Esophagus muscularis mucosa (tissue), 4 donors: ENCODE results near the gene BRPF1. TPM values are rescaled to one million over a fixed set of nuclear protein-coding genes. Genes with fewer than 3 reads are reported as not detected.
A peak's percentile ranks its signal among the peaks of the same experiment; 100 is the strongest.

Source experiments
- DNase-seq: peaks from one replicate; pipeline ENCODE4 v3.0.0-alpha.2; 2017; ENCODE audit errors: extremely low spot score
- H3K27ac ChIP-seq, 4 donors: fragments of 200-600 bp; sonication (generic); replicated peaks in 1 of 4; 1 replicate in 3 of 4; 2 replicates in 1 of 4; pipeline ENCODE4 v1.5.1; 2016 to 2019; ENCODE audit warnings: mild to moderate bottlenecking in 1 of 4
- H3K27me3 ChIP-seq, 4 donors: fragments of 200-600 bp; sonication (generic); one replicate each; pipeline versions ENCODE4 v1.5.1 to v1.6.0; 2016 to 2019
- H3K36me3 ChIP-seq, 4 donors: fragments of 200-600 bp; sonication (generic); one replicate each; pipeline ENCODE4 v1.5.1; 2016 to 2019
- H3K4me1 ChIP-seq, 4 donors: fragments of 200-600 bp; sonication (generic); one replicate each; pipeline ENCODE4 v1.5.1; 2016 to 2019
- H3K4me3 ChIP-seq, 4 donors: fragments of 200-600 bp; sonication (generic); 1 replicate in 2 of 4; 2 replicates in 2 of 4; pipeline ENCODE4 v1.5.1; 2016 to 2019; ENCODE audit warnings: mild to moderate bottlenecking in 4 of 4, moderate library complexity in 1 of 4
- H3K9me3 ChIP-seq, 4 donors: fragments of 200-600 bp; sonication (generic); 1 replicate in 3 of 4; 2 replicates in 1 of 4; pipeline ENCODE4 v1.5.1; 2016 to 2019
- CTCF ChIP-seq, 3 experiments: fragments of 200-600 bp in 2 of 3; fragments of 450-650 bp in 1 of 3; sonication (generic) in 2 of 3; IDR thresholded peaks; one replicate each; pipeline ENCODE4 v1.5.1; 2017 to 2019; ENCODE audit warnings: antibody characterized with exemption in 3 of 3, mild to moderate bottlenecking in 2 of 3, moderate library complexity in 1 of 3
- EP300 ChIP-seq: sonication (generic); formaldehyde crosslinking; IDR thresholded peaks from one replicate; pipeline ENCODE4 v1.6.1; 2017; ENCODE audit warnings: antibody characterized with exemption
- POLR2A ChIP-seq: fragments of 450-650 bp; IDR thresholded peaks from one replicate; pipeline ENCODE4 v1.6.1; 2017; ENCODE audit warnings: antibody characterized with exemption, moderate library complexity, mild to moderate bottlenecking, low read depth
- POLR2AphosphoS5 ChIP-seq, 2 donors: sonication (generic); formaldehyde crosslinking; IDR thresholded peaks; one replicate each; pipeline ENCODE4 v1.6.1; 2017; ENCODE audit warnings: antibody characterized with exemption in 2 of 2
- WGBS: methylation state at CpG from one replicate; pipeline ENCODE4 v1.1.5; 2018; 5-methylcytosine and 5-hydroxymethylcytosine counted together
- intact Hi-C: fragments of 100-400 bp; cut with DNase I; formaldehyde crosslinking; loops from one replicate; pipeline ENCODE4 v1.15.1; 2023
- total RNA-seq, 4 donors: library from RNA; depleted of rRNA; stranded (reverse); fragments of >200 nt; gene quantifications; one replicate each; pipeline versions ENCODE4 v1.1.0 to v1.2.1, GENCODE V29; 2016

BRPF1 gene
- total RNA-seq, 4 donors from 2014 or later: 16.2 to 23.3 (median 21.1) TPM

DNA sequence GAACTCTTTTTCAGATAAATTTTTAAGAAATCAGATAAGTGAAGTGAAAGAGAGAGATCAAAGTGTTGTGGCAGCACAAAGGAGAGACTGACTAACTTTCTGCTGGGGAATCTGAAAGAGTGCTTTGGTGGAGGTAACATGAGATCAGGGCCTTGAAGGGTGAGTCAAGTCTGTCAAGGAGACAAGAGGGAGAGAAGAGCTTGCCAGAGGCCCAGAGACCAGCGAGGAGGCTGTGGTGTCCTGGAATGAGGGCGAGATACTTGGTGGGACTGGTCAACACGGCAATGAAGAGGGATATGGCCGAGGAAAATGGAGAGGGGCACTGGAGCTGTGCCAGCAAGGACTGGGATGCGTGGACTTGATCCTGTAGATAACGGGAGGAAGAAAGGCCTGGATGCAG, 56.2 kb downstream of the BRPF1 start:
- Histone ChIP-seq H3K27ac (no peak overlapping the region), H3K9me3 (no peaks in the 10 kb centered on the region), H3K4me1 (peaks cover 4 to 18% (median 17%) of the 10 kb centered on the region in 4 donors), H3K4me3 (no peak overlapping the region), H3K27me3 (no peaks in the 10 kb centered on the region), H3K36me3 (peaks cover 46 to 79% (median 62%) of the 10 kb centered on the region in 4 donors)
- no peak for DNase-seq
- no peak for TF ChIP-seq EP300
- no peak for TF ChIP-seq POLR2AphosphoS5 (IDR thresholded peaks at IDR 0.05)
- TF ChIP-seq CTCF (IDR thresholded peaks at IDR 0.05): no peak
- no peak for TF ChIP-seq POLR2A
- whole genome bisulfite sequencing: 66% methylated on average over 6 of the region's 6 CpGs
- intact Hi-C loops: no loop called here

DNA sequence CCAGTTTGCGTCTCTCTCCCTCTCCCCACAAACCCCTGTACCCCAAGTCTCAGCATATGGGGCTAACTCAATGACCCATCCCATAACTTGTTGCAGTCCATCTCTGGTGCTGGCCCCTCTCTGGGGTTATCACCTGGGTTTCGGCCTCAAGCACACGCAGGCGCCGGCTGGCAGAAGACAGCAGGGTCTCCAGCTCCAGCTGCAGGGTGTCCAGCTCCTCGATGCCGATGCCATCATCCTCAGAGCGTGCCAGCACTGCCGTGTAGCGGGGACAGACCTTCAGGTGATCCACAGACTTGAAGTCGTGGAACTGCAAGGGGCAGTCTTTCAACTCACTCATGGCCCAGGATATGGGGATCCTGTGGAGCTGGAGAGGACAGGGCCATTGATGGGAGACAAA, 59.6 kb downstream of the BRPF1 start:
- peaks cover 22 to 46% (median 45%) of the 10 kb centered on the region in 4 donors for H3K4me1 ChIP-seq

DNA sequence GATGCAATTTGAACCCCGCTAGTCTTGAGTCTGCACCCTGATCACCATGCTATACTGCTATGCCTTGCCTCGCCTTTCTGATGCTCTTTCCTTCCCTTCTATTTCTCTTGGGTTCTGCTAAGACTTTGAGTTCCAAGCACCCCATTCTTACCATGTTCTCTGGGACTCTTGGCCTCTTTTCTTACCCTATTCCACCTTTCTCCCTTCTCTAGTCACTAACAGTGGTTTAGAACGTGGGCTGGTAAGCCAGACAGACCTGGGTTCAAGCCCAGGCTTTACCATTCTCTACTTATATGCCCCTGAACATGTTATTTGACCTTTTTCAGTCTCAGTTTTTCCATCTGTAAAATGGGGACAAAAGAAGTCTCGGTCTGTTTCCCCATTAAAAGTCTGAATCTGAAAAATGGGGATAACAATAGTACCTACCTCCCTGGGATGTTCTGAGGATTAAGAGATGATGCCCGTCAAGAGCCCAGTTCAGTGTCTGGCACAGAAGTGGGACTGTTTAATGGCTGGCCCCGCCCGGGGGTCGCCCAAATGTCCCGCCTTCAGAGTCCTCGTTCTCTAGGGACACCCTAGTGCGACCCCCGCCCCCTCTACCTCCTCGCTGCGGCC, 60.4 kb downstream of the BRPF1 start:
- H3K4me1 ChIP-seq: peaks cover 22 to 54% (median 50%) of the 10 kb centered on the region in 4 donors
- intact Hi-C loops: loop anchor here (2.0 to 5.0 kb wide), 3 partner anchors 17 to 75 kb away; no protein-coding TSS in a partner anchor
- H3K27ac ChIP-seq: peak overlapping the region; percentile 94 to 98 (median 97)
- DNase-seq: no peak
- TF ChIP-seq POLR2A: no peak
- H3K4me3 ChIP-seq: peak overlapping the region; percentile 74 to 96 (median 92)
- 16% methylated on average over 12 of the region's 14 CpGs for WGBS
- H3K9me3 ChIP-seq: no peaks in the 10 kb centered on the region
- H3K36me3 ChIP-seq: peaks cover 22 to 58% (median 39%) of the 10 kb centered on the region in 4 donors
- no peaks in the 10 kb centered on the region for H3K27me3 ChIP-seq

More for the DNA sequence above, 59.6 kb downstream of the BRPF1 start:
- Histone ChIP-seq H3K27me3 (no peaks in the 10 kb centered on the region), H3K4me3 (no peak overlapping the region), H3K9me3 (no peaks in the 10 kb centered on the region), H3K36me3 (peaks cover 23 to 64% (median 43%) of the 10 kb centered on the region in 4 donors), H3K27ac (peak overlapping the region; percentile 94 to 98 (median 97))
- TF ChIP-seq CTCF (IDR thresholded peaks at IDR 0.05) (no peak), EP300 (no peak), POLR2A (no peak), POLR2AphosphoS5 (IDR thresholded peaks at IDR 0.05) (no peak)
- no peak for DNase-seq
- 98% methylated on average over 5 of the region's 11 CpGs for WGBS
- intact Hi-C loops: loop anchor here (2.0 to 5.0 kb wide), 3 partner anchors 16 to 74 kb away; no protein-coding TSS in a partner anchor

DNA sequence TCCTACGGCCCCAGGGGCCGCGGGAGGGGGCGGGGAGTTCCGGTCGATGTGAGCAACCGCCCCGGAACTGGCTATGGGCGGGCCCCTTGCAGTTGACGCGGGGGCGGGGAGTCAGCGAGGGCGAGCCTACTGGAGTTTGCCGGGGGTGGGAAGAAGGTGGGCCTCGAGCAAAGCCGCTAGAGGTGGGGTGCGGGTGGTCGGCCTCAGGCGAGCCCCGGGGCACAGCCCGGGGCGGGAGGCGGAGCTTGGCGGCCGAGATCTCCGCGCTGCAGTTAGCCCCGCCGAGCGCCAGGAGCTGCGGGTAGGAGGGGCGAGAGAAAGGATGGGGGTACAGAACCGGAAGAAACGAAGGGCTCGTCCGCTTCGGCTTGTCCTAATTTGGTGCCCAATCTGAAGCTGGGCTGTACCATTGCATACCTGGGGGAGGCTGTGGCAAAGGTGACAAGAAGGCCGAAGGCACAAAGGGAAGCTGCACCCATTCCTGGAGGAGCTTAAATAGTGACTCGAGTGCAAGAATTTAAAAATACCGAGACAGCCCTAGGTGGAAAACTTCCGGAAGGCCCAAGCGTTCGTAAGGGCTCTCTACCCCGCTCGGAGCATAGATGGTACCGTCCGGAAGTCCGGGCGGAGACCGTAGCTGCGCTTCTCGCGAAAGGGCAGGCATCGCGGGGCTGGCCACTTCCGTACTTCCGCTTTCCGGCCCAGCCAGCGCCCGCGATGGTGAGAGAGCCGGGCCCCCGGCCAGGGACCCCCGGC, 61.0 kb downstream of the BRPF1 start, which contains the start of the genes ARPC4 and TADA3:
Gene ARPC4 (plus strand): TSS at position 678 of the 756 bp plus-strand sequence. CDS start 40 bp downstream, at position 718.
Gene TADA3 (minus strand): TSS at position 69 of the 756 bp plus-strand sequence. CDS start 1,007 bp downstream, outside the sequence.
- Histone ChIP-seq H3K4me3 (peak within 1 kb of the TSS; percentile 74 to 96 (median 92)), H3K4me1 (peaks cover 22 to 61% (median 50%) of the 10 kb centered on the region in 4 donors), H3K9me3 (no peaks in the 10 kb centered on the region), H3K27ac (peak within 1 kb of the TSS; percentile 94 to 98 (median 97)), H3K36me3 (peaks cover 20 to 56% (median 39%) of the 10 kb centered on the region in 4 donors), H3K27me3 (no peaks in the 10 kb centered on the region)
- 0% methylated on average over 14 of the region's 65 CpGs for WGBS
- DNase-seq: peak; percentile 98
- no peak for TF ChIP-seq EP300
- peak in 2 of 3 experiments; percentile 22 to 26 for TF ChIP-seq CTCF (IDR thresholded peaks at IDR 0.05)
- TF ChIP-seq POLR2AphosphoS5 (IDR thresholded peaks at IDR 0.05): peak; percentile 79 to 89
- intact Hi-C loops: loop anchor here (5.0 kb wide), 2 partner anchors 40 to 75 kb away; no protein-coding TSS in a partner anchor
